K562 (cell line): ENCODE data around the gene TMEM135. TPM values are rescaled to one million over a fixed set of nuclear protein-coding genes. Genes with fewer than 3 reads are reported as not detected.
A peak's percentile ranks its signal among the peaks of the same experiment; 100 is the strongest.

ENCODE experiments used
- ATF1 ChIP-seq, 2 experiments: fragments of 450-650 bp in 1 of 2; IDR thresholded peaks; 2 replicates each; pipeline ENCODE4 v1.6.1; 2016; ENCODE audit warnings: missing compliant biosample characterization in 1 of 2, missing genetic modification characterization in 1 of 2
- FOXJ3 ChIP-seq: sonication (generic); formaldehyde crosslinking; IDR thresholded peaks from 2 replicates; pipeline ENCODE4 v1.4.0; 2020; ENCODE audit warnings: mild to moderate bottlenecking, missing genetic modification reagents
- GABPB2 ChIP-seq: fragments of 250-450 bp; sonication (Bioruptor Pico); conservative IDR thresholded peaks from 2 replicates; pipeline ENCODE4 v1.5.1; 2021; ENCODE audit warnings: mild to moderate bottlenecking
- GATAD2B ChIP-seq: fragments of 450-650 bp; IDR thresholded peaks from 2 replicates; pipeline ENCODE4 v1.6.1; 2017; ENCODE audit warnings: mild to moderate bottlenecking, borderline replicate concordance
- HEY1 ChIP-seq: fragments of 250-450 bp; sonication (Bioruptor Pico); IDR thresholded peaks from 2 replicates; pipeline ENCODE4 v1.5.0; 2020; ENCODE audit warnings: mild to moderate bottlenecking, moderate library complexity, borderline replicate concordance
- MTA2 ChIP-seq: fragments of 450-650 bp; IDR thresholded peaks from 2 replicates; pipeline ENCODE4 v1.6.1; 2016; ENCODE audit warnings: low read depth
- POLR2B ChIP-seq: fragments of 450-650 bp; IDR thresholded peaks from 2 replicates; pipeline ENCODE4 v1.6.1; 2018; ENCODE audit warnings: low read depth; ENCODE audit not compliant: partially characterized antibody
- POLR2G ChIP-seq: fragments of 200-400 bp; formaldehyde crosslinking; IDR thresholded peaks from 2 replicates; pipeline ENCODE4 v1.6.1; 2017; ENCODE audit warnings: low read depth, mild to moderate bottlenecking, antibody characterized with exemption, low read length, moderate library complexity
- RAD21 ChIP-seq, 2 experiments: fragments of 250-450 bp in 1 of 2; fragments of 450-650 bp in 1 of 2; sonication (Bioruptor Pico) in 1 of 2; formaldehyde crosslinking in 1 of 2; IDR thresholded peaks in 1 of 2; conservative IDR thresholded peaks in 1 of 2; 2 replicates each; pipeline versions ENCODE4 v1.4.0 to v1.8.0; 2020 to 2022; ENCODE audit warnings: mild to moderate bottlenecking in 2 of 2, moderate library complexity in 1 of 2
- TGIF2 ChIP-seq: sonication (generic); formaldehyde crosslinking; IDR thresholded peaks from 2 replicates; pipeline ENCODE4 v1.8.1; 2022; ENCODE audit warnings: mild to moderate bottlenecking, missing genetic modification reagents, moderate library complexity
- ZNF282 ChIP-seq: sonication (generic); formaldehyde crosslinking; IDR thresholded peaks from 2 replicates; pipeline ENCODE4 v1.8.1; 2023; ENCODE audit warnings: missing genetic modification reagents
- ZZZ3 ChIP-seq: fragments of 450-650 bp; IDR thresholded peaks from 2 replicates; pipeline ENCODE4 v1.6.1; 2016; ENCODE audit warnings: antibody characterized with exemption, mild to moderate bottlenecking, moderate library complexity
- polyA plus RNA-seq, 8 experiments: library from polyadenylated mRNA; depleted of rRNA in 4 of 8; stranded (reverse) in 5 of 8; unstranded in 3 of 8; fragments of >200 nt; fragmentation: Nextera tagmentation in 2 of 8; fragmentation: Illumina TruSeq in 1 of 8; extraction: Ambion mirVana in 2 of 8; extraction: Trizol in 1 of 8; gene quantifications; 2 replicates each; pipeline versions ENCODE4 v1.2.1 to v1.2.3, GENCODE V29; 2011 to 2014; ENCODE audit warnings: inconsistent platforms in 1 of 8, missing spikeins in 1 of 8
- total RNA-seq, 7 experiments: library from RNA; depleted of rRNA in 6 of 7; stranded (reverse); fragments of >200 nt in 6 of 7; fragmentation: Illumina TruSeq in 2 of 7; extraction: Trizol in 2 of 7; gene quantifications; 2 replicates each; pipeline versions ENCODE4 v1.2.1 to v1.2.3, GENCODE V29; 2011 to 2021; ENCODE audit warnings: low replicate concordance in 1 of 7
- TF ChIP-seq, protein P1 (sequence below): conservative IDR thresholded peaks from 2 replicates; pipeline ENCODE4 v1.6.1; 2011; ENCODE audit warnings: low read depth, mild to moderate bottlenecking, low read length; ENCODE audit not compliant: control insufficient read depth
- TF ChIP-seq, protein P2 (sequence below): IDR thresholded peaks from 2 replicates; pipeline ENCODE4 v1.6.1; 2016; ENCODE audit warnings: missing genetic modification characterization, missing compliant biosample characterization
- TF ChIP-seq, protein P3 (sequence below): fragments of 450-650 bp; IDR thresholded peaks from 2 replicates; pipeline ENCODE4 v1.6.1; 2017; ENCODE audit warnings: mild to moderate bottlenecking, moderate library complexity
- TF ChIP-seq, protein P4 (sequence below): fragments of 250-450 bp; sonication (Bioruptor Pico); IDR thresholded peaks from 2 replicates; pipeline ENCODE4 v1.5.0; 2021; ENCODE audit warnings: mild to moderate bottlenecking, borderline replicate concordance
- TF ChIP-seq, protein P5 (sequence below): fragments of 250-450 bp; sonication (Bioruptor Pico); IDR thresholded peaks from 2 replicates; pipeline ENCODE4 v1.5.0; 2021
- TF ChIP-seq, protein P6 (sequence below): fragments of 250-450 bp; sonication (Bioruptor Pico); IDR thresholded peaks from 2 replicates; pipeline ENCODE4 v1.6.1; 2021; ENCODE audit warnings: mild to moderate bottlenecking

Gene TMEM135
- total and polyA plus RNA-seq, 9 of the 15 experiments (the other 6 are each of a cell fraction or from before 2014, with no cell fraction given) = 17.3 to 53.6 (median 24.9) TPM

DNA sequence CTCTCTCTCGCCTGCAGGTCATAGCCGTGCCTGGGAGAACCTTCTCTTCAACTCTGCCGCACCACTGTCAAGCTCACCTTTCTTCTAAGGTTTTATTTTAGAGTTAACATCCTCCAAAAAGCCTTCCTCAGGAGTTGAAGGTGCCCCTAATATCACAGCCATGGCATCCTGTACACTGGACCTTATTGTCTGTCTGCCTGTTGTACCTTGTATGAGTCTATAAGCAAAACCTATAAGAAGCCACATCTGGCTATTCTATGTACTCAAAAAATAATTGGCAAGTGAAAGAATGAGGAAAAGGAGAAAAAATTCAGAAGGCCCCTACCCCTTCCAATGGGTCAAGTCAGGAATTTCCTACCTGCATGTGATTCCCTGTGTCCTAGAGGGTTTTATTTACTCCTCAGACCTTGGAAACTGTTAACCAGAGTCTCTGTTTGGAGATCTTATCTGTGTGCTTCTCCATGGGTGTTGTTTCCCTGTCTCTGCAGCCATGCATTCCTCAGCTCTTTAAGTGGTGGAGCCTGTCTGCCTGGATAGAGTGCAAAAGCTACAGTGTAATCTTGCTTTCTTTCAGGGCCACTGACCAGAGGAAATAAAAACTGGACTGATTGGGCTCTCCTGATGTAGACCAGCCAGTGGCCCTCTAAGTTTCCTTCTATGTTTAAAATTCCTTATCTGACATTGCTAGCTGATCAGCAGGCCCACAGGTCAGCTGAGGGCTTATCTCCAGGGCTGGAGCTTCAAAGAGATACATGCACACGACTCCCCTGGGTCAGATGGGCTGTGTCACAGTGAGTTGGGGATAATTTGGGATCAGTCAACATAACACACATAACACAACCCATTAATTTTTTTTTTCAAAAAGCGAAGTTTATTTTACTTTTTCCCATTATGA is 37.6 kb upstream of the TMEM135 start (continued):
- TF ChIP-seq, protein P1, sequence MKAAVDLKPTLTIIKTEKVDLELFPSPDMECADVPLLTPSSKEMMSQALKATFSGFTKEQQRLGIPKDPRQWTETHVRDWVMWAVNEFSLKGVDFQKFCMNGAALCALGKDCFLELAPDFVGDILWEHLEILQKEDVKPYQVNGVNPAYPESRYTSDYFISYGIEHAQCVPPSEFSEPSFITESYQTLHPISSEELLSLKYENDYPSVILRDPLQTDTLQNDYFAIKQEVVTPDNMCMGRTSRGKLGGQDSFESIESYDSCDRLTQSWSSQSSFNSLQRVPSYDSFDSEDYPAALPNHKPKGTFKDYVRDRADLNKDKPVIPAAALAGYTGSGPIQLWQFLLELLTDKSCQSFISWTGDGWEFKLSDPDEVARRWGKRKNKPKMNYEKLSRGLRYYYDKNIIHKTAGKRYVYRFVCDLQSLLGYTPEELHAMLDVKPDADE = no peak; the same call in 1 of the 2 replicates
- TF ChIP-seq, protein P2, sequence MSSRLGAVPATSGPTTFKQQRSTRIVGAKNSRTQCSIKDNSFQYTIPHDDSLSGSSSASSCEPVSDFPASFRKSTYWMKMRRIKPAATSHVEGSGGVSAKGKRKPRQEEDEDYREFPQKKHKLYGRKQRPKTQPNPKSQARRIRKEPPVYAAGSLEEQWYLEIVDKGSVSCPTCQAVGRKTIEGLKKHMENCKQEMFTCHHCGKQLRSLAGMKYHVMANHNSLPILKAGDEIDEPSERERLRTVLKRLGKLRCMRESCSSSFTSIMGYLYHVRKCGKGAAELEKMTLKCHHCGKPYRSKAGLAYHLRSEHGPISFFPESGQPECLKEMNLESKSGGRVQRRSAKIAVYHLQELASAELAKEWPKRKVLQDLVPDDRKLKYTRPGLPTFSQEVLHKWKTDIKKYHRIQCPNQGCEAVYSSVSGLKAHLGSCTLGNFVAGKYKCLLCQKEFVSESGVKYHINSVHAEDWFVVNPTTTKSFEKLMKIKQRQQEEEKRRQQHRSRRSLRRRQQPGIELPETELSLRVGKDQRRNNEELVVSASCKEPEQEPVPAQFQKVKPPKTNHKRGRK = peak; percentile 8; the same call in 1 of the 2 replicates
- no peak for TF ChIP-seq ZZZ3
- TF ChIP-seq, protein P3, sequence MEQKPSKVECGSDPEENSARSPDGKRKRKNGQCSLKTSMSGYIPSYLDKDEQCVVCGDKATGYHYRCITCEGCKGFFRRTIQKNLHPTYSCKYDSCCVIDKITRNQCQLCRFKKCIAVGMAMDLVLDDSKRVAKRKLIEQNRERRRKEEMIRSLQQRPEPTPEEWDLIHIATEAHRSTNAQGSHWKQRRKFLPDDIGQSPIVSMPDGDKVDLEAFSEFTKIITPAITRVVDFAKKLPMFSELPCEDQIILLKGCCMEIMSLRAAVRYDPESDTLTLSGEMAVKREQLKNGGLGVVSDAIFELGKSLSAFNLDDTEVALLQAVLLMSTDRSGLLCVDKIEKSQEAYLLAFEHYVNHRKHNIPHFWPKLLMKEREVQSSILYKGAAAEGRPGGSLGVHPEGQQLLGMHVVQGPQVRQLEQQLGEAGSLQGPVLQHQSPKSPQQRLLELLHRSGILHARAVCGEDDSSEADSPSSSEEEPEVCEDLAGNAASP = no peak
- TF ChIP-seq, protein P4, sequence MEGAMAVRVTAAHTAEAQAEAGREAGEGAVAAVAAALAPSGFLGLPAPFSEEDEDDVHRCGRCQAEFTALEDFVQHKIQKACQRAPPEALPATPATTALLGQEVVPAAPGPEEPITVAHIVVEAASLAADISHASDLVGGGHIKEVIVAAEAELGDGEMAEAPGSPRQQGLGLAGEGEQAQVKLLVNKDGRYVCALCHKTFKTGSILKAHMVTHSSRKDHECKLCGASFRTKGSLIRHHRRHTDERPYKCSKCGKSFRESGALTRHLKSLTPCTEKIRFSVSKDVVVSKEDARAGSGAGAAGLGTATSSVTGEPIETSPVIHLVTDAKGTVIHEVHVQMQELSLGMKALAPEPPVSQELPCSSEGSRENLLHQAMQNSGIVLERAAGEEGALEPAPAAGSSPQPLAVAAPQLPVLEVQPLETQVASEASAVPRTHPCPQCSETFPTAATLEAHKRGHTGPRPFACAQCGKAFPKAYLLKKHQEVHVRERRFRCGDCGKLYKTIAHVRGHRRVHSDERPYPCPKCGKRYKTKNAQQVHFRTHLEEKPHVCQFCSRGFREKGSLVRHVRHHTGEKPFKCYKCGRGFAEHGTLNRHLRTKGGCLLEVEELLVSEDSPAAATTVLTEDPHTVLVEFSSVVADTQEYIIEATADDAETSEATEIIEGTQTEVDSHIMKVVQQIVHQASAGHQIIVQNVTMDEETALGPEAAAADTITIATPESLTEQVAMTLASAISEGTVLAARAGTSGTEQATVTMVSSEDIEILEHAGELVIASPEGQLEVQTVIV (CRISPR knock-in tag) = no peak
- peak; percentile 85 for TF ChIP-seq MTA2
- TF ChIP-seq FOXJ3 (CRISPR knock-in tag) = no peak
- no peak for TF ChIP-seq POLR2B
- no peak for TF ChIP-seq ZNF282
- TF ChIP-seq HEY1 (CRISPR knock-in tag) = no peak
- TF ChIP-seq POLR2G = no peak
- TF ChIP-seq GATAD2B = peak; percentile 95
- TF ChIP-seq, protein P5, sequence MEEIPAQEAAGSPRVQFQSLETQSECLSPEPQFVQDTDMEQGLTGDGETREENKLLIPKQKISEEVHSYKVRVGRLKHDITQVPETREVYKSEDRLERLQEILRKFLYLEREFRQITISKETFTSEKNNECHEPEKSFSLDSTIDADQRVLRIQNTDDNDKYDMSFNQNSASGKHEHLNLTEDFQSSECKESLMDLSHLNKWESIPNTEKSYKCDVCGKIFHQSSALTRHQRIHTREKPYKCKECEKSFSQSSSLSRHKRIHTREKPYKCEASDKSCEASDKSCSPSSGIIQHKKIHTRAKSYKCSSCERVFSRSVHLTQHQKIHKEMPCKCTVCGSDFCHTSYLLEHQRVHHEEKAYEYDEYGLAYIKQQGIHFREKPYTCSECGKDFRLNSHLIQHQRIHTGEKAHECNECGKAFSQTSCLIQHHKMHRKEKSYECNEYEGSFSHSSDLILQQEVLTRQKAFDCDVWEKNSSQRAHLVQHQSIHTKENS (CRISPR knock-in tag) = no peak
- no peak for TF ChIP-seq GABPB2 (CRISPR knock-in tag)
- peak; percentile 15 to 29; a peak in 3 of 4 replicates for TF ChIP-seq RAD21 (CRISPR knock-in tag; conservative IDR thresholded peaks at IDR 0.05 in 1 of 2, IDR thresholded peaks at IDR 0.05 in 1 of 2)
- TF ChIP-seq TGIF2 (CRISPR knock-in tag) = no peak
- TF ChIP-seq, protein P6, sequence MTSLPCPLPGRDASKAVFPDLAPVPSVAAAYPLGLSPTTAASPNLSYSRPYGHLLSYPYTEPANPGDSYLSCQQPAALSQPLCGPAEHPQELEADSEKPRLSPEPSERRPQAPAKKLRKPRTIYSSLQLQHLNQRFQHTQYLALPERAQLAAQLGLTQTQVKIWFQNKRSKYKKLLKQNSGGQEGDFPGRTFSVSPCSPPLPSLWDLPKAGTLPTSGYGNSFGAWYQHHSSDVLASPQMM (CRISPR knock-in tag) = no peak
- TF ChIP-seq ATF1 (CRISPR knock-in tag; IDR thresholded peaks at IDR 0.05) = no peak
- TF ChIP-seq ATF1 (tag; IDR thresholded peaks at IDR 0.05) = peak; percentile 83
